Measurements from ENCODE around the gene SRPK2.

DNA sequence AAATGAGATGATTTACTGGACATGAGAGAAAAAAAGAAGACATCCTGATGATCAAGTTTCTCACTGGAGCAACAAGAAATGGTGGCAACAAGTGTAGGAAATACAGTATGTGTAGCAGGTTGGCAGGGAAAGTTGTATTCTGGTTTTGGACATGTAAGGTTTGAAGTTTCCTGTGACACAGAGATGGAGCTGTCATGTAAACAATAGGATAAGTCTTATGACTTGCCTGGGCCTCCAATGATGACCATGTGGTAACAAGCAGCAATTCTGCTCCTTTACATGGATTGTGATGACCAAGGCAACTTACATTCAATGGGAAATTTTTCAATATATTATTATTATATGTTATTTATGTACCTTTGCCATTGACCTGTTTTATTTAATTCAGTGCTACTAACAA, 249.3 kb downstream of the SRPK2 start:
- TF ChIP-seq, protein P1, sequence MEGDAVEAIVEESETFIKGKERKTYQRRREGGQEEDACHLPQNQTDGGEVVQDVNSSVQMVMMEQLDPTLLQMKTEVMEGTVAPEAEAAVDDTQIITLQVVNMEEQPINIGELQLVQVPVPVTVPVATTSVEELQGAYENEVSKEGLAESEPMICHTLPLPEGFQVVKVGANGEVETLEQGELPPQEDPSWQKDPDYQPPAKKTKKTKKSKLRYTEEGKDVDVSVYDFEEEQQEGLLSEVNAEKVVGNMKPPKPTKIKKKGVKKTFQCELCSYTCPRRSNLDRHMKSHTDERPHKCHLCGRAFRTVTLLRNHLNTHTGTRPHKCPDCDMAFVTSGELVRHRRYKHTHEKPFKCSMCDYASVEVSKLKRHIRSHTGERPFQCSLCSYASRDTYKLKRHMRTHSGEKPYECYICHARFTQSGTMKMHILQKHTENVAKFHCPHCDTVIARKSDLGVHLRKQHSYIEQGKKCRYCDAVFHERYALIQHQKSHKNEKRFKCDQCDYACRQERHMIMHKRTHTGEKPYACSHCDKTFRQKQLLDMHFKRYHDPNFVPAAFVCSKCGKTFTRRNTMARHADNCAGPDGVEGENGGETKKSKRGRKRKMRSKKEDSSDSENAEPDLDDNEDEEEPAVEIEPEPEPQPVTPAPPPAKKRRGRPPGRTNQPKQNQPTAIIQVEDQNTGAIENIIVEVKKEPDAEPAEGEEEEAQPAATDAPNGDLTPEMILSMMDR (conservative IDR thresholded peaks at IDR 0.05; ENCODE audit: low read length), result no peak
- TF ChIP-seq EZH2phosphoT487 (IDR thresholded peaks at IDR 0.05; ENCODE audit: borderline replicate concordance), result no peak

All from Loucy (cell line).